Adrenal gland (tissue), 5 donors: ENCODE measurements around the gene WSB1.
"Not testable (repeated sequence)": the region's sequence is repeated elsewhere in the genome, so short reads cannot be mapped to it uniquely, and the experiment has no call there.

Experiments used
- POLR2A ChIP-seq, 2 donors: fragments of 450-650 bp; IDR thresholded peaks; one replicate each; pipeline ENCODE4 v1.6.1; 2017; ENCODE audit warnings: antibody characterized with exemption in 2 of 2, mild to moderate bottlenecking in 2 of 2, moderate library complexity in 1 of 2
- TF ChIP-seq, protein P1 (sequence below), 6 experiments: fragments of 450-650 bp in 4 of 6; fragments of 200-600 bp in 2 of 6; sonication (generic) in 1 of 6; IDR thresholded peaks; 1 replicate in 5 of 6; 2 replicates in 1 of 6; pipeline versions ENCODE4 v1.5.1 to v1.8.0; 2016 to 2021; ENCODE audit warnings: antibody characterized with exemption in 6 of 6, mild to moderate bottlenecking in 2 of 6, moderate library complexity in 1 of 6
- donor health status: DM: no; HTN: no; CAD: no.

DNA sequence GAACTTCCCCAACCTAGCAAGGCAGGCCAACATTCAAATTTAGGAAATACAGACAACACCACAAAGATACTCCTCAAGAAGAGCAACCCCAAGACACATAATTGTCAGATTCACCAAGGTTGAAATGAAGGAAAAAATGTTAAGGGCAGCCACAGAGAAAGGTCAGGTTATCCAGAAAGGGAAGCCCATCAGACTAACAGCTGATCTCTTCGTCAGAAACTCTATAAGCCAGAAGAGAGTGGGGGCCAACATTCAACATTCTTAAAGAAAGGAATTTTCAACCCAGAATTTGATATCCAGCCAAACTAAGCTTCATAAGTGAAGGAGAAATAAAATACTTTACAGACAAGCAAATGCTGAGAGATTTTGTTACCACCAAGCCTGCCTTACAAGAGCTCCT, 43.1 kb upstream of the WSB1 start:
- not testable (repeated sequence) for TF ChIP-seq POLR2A (IDR thresholded peaks at IDR 0.05)
- TF ChIP-seq, protein P1, sequence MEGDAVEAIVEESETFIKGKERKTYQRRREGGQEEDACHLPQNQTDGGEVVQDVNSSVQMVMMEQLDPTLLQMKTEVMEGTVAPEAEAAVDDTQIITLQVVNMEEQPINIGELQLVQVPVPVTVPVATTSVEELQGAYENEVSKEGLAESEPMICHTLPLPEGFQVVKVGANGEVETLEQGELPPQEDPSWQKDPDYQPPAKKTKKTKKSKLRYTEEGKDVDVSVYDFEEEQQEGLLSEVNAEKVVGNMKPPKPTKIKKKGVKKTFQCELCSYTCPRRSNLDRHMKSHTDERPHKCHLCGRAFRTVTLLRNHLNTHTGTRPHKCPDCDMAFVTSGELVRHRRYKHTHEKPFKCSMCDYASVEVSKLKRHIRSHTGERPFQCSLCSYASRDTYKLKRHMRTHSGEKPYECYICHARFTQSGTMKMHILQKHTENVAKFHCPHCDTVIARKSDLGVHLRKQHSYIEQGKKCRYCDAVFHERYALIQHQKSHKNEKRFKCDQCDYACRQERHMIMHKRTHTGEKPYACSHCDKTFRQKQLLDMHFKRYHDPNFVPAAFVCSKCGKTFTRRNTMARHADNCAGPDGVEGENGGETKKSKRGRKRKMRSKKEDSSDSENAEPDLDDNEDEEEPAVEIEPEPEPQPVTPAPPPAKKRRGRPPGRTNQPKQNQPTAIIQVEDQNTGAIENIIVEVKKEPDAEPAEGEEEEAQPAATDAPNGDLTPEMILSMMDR (IDR thresholded peaks at IDR 0.05): not testable (repeated sequence)
